22Rv1 (cell line): ENCODE results near the gene SPIN4.
"Not testable (repeated sequence)": the region's sequence is repeated elsewhere in the genome, so short reads cannot be mapped to it uniquely, and the experiment has no call there.

ENCODE experiments used
- ZFX ChIP-seq: fragments of 450-650 bp; IDR thresholded peaks from 2 replicates; pipeline ENCODE4 v1.6.1; 2017; ENCODE audit warnings: antibody characterized with exemption, borderline replicate concordance
- TF ChIP-seq, protein P1 (sequence below): fragments of 450-650 bp; IDR thresholded peaks from 2 replicates; pipeline ENCODE4 v1.5.1; 2017; ENCODE audit warnings: mild to moderate bottlenecking

DNA sequence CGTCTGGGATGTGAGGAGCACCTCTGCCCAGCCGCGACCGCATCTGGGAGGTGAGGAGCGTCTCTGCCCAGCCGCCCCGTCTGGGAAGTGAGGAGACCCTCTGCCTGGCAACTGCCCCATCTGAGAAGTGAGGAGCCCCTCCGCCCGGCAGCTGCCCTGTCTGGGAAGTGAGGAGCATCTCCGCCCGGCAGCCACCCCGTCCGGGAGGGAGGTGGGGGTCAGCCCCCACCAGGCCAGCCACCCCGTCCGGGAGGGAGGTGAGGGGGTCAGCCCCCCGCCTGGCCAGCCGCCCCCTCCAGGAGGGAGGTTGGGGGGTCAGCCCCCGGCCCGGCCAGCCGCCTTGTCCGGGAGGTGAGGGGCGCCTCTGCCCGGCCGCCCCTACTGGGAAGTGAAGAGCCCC lies 42.0 kb upstream of the SPIN4 start:
- TF ChIP-seq, protein P1, sequence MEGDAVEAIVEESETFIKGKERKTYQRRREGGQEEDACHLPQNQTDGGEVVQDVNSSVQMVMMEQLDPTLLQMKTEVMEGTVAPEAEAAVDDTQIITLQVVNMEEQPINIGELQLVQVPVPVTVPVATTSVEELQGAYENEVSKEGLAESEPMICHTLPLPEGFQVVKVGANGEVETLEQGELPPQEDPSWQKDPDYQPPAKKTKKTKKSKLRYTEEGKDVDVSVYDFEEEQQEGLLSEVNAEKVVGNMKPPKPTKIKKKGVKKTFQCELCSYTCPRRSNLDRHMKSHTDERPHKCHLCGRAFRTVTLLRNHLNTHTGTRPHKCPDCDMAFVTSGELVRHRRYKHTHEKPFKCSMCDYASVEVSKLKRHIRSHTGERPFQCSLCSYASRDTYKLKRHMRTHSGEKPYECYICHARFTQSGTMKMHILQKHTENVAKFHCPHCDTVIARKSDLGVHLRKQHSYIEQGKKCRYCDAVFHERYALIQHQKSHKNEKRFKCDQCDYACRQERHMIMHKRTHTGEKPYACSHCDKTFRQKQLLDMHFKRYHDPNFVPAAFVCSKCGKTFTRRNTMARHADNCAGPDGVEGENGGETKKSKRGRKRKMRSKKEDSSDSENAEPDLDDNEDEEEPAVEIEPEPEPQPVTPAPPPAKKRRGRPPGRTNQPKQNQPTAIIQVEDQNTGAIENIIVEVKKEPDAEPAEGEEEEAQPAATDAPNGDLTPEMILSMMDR, result not testable (repeated sequence)
- TF ChIP-seq ZFX, result not testable (repeated sequence)
